Effector memory CD8-positive, alpha-beta T cell (primary cell): Measurements from ENCODE around the gene ADNP.

Experiments
- ATAC-seq: fragments of 150-1000 bp; cut with Tn5 transposase; replicated peaks from 2 replicates; pipeline ENCODE4 v1.10.0; 2021; ENCODE audit warnings: mild to moderate bottlenecking, moderate library complexity
- DNase-seq, 3 experiments: peaks; one replicate each; pipeline ENCODE4 v3.0.0; 2021
- H3K27ac Mint-ChIP-seq, 2 donors: one replicate each; pipeline ENCODE4 v1.8.0; 2022; ENCODE audit warnings: mild to moderate bottlenecking in 2 of 2, mixed read lengths in 2 of 2, moderate library complexity in 2 of 2
- H3K27me3 Mint-ChIP-seq, 2 donors: one replicate each; pipeline ENCODE4 v1.8.0; 2022; ENCODE audit warnings: mixed read lengths in 2 of 2
- H3K36me3 Mint-ChIP-seq: one replicate; pipeline ENCODE4 v1.8.0; 2022; ENCODE audit warnings: mild to moderate bottlenecking, moderate library complexity, mixed read lengths; ENCODE audit not compliant: insufficient read depth
- H3K4me1 Mint-ChIP-seq, 2 donors: one replicate each; pipeline ENCODE4 v1.8.0; 2022; ENCODE audit warnings: low read depth in 2 of 2, mixed read lengths in 2 of 2
- H3K4me3 Mint-ChIP-seq, 2 donors: one replicate each; pipeline ENCODE4 v1.8.0; 2022; ENCODE audit warnings: mild to moderate bottlenecking in 2 of 2, mixed read lengths in 2 of 2, moderate library complexity in 2 of 2
- H3K9me3 Mint-ChIP-seq, 2 donors: one replicate each; pipeline ENCODE4 v1.8.0; 2022; ENCODE audit warnings: mixed read lengths in 2 of 2

Gene ADNP

GRCh38 chr20:50928469-50928868 lies 2.8 kb downstream of the ADNP start:
- H3K27ac Mint-ChIP-seq, result peak overlapping the region; percentile 8 to 98
- H3K4me3 Mint-ChIP-seq, result peak overlapping the region; percentile 96 to 99
- peaks cover 51% of the 10 kb centered on the region for H3K36me3 Mint-ChIP-seq
- DNase-seq (no peak), ATAC-seq (no peak)
- H3K27me3 Mint-ChIP-seq, result no peaks in the 10 kb centered on the region
- peaks cover 40 to 47% of the 10 kb centered on the region in 2 donors for H3K4me1 Mint-ChIP-seq
- H3K9me3 Mint-ChIP-seq, result no peaks in the 10 kb centered on the region

- Mint-ChIP-seq H3K4me3 (peak overlapping the region in 1 of 2 donors; percentile 50), H3K27ac (peak overlapping the region in 1 of 2 donors; percentile 85), H3K27me3 (no peaks in the 10 kb centered on the region), H3K36me3 (peaks cover 52% of the 10 kb centered on the region), H3K4me1 (peaks cover 46 to 61% of the 10 kb centered on the region in 2 donors), H3K9me3 (no peaks in the 10 kb centered on the region)
- no peak for DNase-seq
- ATAC-seq, result no peak
These were observed 4.7 kb downstream of the ADNP start for GRCh38 chr20:50926530-50926929.

GRCh38 chr20:50924261-50924920 lies 6.8 kb downstream of the ADNP start:
- Mint-ChIP-seq H3K36me3 (peaks cover 35% of the 10 kb centered on the region), H3K4me1 (peaks cover 47 to 74% of the 10 kb centered on the region in 2 donors), H3K9me3 (no peaks in the 10 kb centered on the region), H3K27ac (peak overlapping the region; percentile 20 to 85), H3K4me3 (peak overlapping the region in 1 of 2 donors; percentile 33), H3K27me3 (no peaks in the 10 kb centered on the region)
- DNase-seq, result no peak
- ATAC-seq, result no peak

- H3K27me3 Mint-ChIP-seq, result no peaks in the 10 kb centered on the region
- no peaks in the 10 kb centered on the region for H3K9me3 Mint-ChIP-seq
- peak overlapping the region; percentile 63 to 77 for H3K27ac Mint-ChIP-seq
- ATAC-seq (no peak), DNase-seq (no peak)
- peaks cover 29% of the 10 kb centered on the region for H3K36me3 Mint-ChIP-seq
- peaks cover 42 to 73% of the 10 kb centered on the region in 2 donors for H3K4me1 Mint-ChIP-seq
- peak overlapping the region in 1 of 2 donors; percentile 20 for H3K4me3 Mint-ChIP-seq
These were observed 9.3 kb downstream of the ADNP start for GRCh38 chr20:50921803-50922501.

GRCh38 chr20:50920997-50921396 lies 10.2 kb downstream of the ADNP start:
- ATAC-seq (peak; percentile 83), DNase-seq (no peak)
- no peaks in the 10 kb centered on the region for H3K9me3 Mint-ChIP-seq
- no peaks in the 10 kb centered on the region for H3K27me3 Mint-ChIP-seq
- H3K36me3 Mint-ChIP-seq, result peaks cover 31% of the 10 kb centered on the region
- no peak overlapping the region for H3K4me3 Mint-ChIP-seq
- peaks cover 47 to 78% of the 10 kb centered on the region in 2 donors for H3K4me1 Mint-ChIP-seq
- peak overlapping the region; percentile 49 to 77 for H3K27ac Mint-ChIP-seq

GRCh38 chr20:50919567-50919966 lies 11.7 kb downstream of the ADNP start:
- peak overlapping the region; percentile 38 to 53 for H3K4me3 Mint-ChIP-seq
- no peaks in the 10 kb centered on the region for H3K9me3 Mint-ChIP-seq
- H3K4me1 Mint-ChIP-seq, result peaks cover 42 to 77% of the 10 kb centered on the region in 2 donors
- ATAC-seq (no peak), DNase-seq (no peak)
- peak overlapping the region; percentile 78 to 83 for H3K27ac Mint-ChIP-seq
- H3K36me3 Mint-ChIP-seq, result peaks cover 26% of the 10 kb centered on the region
- H3K27me3 Mint-ChIP-seq, result no peaks in the 10 kb centered on the region

- H3K36me3 Mint-ChIP-seq, result peaks cover 21% of the 10 kb centered on the region
- H3K4me1 Mint-ChIP-seq, result peaks cover 50 to 89% of the 10 kb centered on the region in 2 donors
- no peaks in the 10 kb centered on the region for H3K27me3 Mint-ChIP-seq
- H3K27ac Mint-ChIP-seq, result peak overlapping the region; percentile 26 to 93
- DNase-seq, result no peak
- ATAC-seq, result no peak
- H3K4me3 Mint-ChIP-seq, result peak overlapping the region in 1 of 2 donors; percentile 44
- no peaks in the 10 kb centered on the region for H3K9me3 Mint-ChIP-seq
These were observed 12.8 kb downstream of the ADNP start for GRCh38 chr20:50918403-50918802.

- Mint-ChIP-seq H3K27me3 (no peaks in the 10 kb centered on the region), H3K4me3 (peak overlapping the region in 1 of 2 donors; percentile 3), H3K36me3 (peaks cover 15% of the 10 kb centered on the region), H3K4me1 (peaks cover 51 to 89% of the 10 kb centered on the region in 2 donors), H3K27ac (peak overlapping the region; percentile 60 to 93), H3K9me3 (no peaks in the 10 kb centered on the region)
- DNase-seq (no peak), ATAC-seq (no peak)
These were observed 14.3 kb downstream of the ADNP start for GRCh38 chr20:50916934-50917333.

GRCh38 chr20:50916257-50916656 lies 15.0 kb downstream of the ADNP start:
- H3K4me1 Mint-ChIP-seq, result peaks cover 50 to 89% of the 10 kb centered on the region in 2 donors
- H3K36me3 Mint-ChIP-seq, result peaks cover 11% of the 10 kb centered on the region
- peak overlapping the region in 1 of 2 donors; percentile 3 for H3K4me3 Mint-ChIP-seq
- peak overlapping the region; percentile 24 to 93 for H3K27ac Mint-ChIP-seq
- H3K9me3 Mint-ChIP-seq, result no peaks in the 10 kb centered on the region
- H3K27me3 Mint-ChIP-seq, result no peaks in the 10 kb centered on the region
- ATAC-seq (no peak), DNase-seq (no peak)

GRCh38 chr20:50915424-50915823 lies 15.8 kb downstream of the ADNP start:
- Mint-ChIP-seq H3K27ac (peak overlapping the region in 1 of 2 donors; percentile 74), H3K4me3 (peak overlapping the region in 1 of 2 donors; percentile 43), H3K27me3 (no peaks in the 10 kb centered on the region), H3K36me3 (peaks cover 9% of the 10 kb centered on the region), H3K9me3 (no peaks in the 10 kb centered on the region), H3K4me1 (peaks cover 55 to 88% of the 10 kb centered on the region in 2 donors)
- ATAC-seq (no peak), DNase-seq (no peak)

GRCh38 chr20:50913690-50914375 lies 17.4 kb downstream of the ADNP start:
- peak overlapping the region; percentile 78 to 79 for H3K27ac Mint-ChIP-seq

GRCh38 chr20:50911716-50912115 lies 19.5 kb downstream of the ADNP start:
- H3K36me3 Mint-ChIP-seq, result peaks cover 5% of the 10 kb centered on the region
- no peaks in the 10 kb centered on the region for H3K27me3 Mint-ChIP-seq
- no peaks in the 10 kb centered on the region for H3K9me3 Mint-ChIP-seq
- no peak for ATAC-seq
- no peak for DNase-seq
- H3K4me1 Mint-ChIP-seq, result peaks cover 53 to 79% of the 10 kb centered on the region in 2 donors
- H3K4me3 Mint-ChIP-seq, result peak overlapping the region in 1 of 2 donors; percentile 32
- H3K27ac Mint-ChIP-seq, result peak overlapping the region; percentile 52 to 74

More at GRCh38 chr20:50913690-50914375, 17.4 kb downstream of the ADNP start:
- DNase-seq, result no peak
- H3K4me3 Mint-ChIP-seq, result peak overlapping the region in 1 of 2 donors; percentile 16
- ATAC-seq, result peak; percentile 57
- H3K27me3 Mint-ChIP-seq, result no peaks in the 10 kb centered on the region
- peaks cover 58 to 88% of the 10 kb centered on the region in 2 donors for H3K4me1 Mint-ChIP-seq
- H3K9me3 Mint-ChIP-seq, result no peaks in the 10 kb centered on the region
- peaks cover 8% of the 10 kb centered on the region for H3K36me3 Mint-ChIP-seq

- Mint-ChIP-seq H3K4me1 (peaks cover 49 to 77% of the 10 kb centered on the region in 2 donors), H3K9me3 (no peaks in the 10 kb centered on the region), H3K4me3 (peak overlapping the region in 1 of 2 donors; percentile 32), H3K36me3 (peaks cover 4% of the 10 kb centered on the region), H3K27ac (peak overlapping the region; percentile 52 to 74), H3K27me3 (no peaks in the 10 kb centered on the region)
- ATAC-seq (no peak), DNase-seq (no peak)
These were observed 20.2 kb downstream of the ADNP start for GRCh38 chr20:50911030-50911429.
